Endothelial cell of umbilical vein (primary cell): ENCODE results near the gene CYP4V2. TPM values are rescaled to one million over a fixed set of nuclear protein-coding genes. Genes with fewer than 3 reads are reported as not detected.

ENCODE experiments used
- BruUV-seq: library from RNA; stranded (reverse); fragments of 400-500 nt; replicated peaks from 2 replicates; lab custom pipeline; 2021; lab: Mats Ljungman, UMichigan
- CTCF ChIA-PET: fragments of 300-600, 350-600 bp; sonication (Branson Sonifier 250); formaldehyde crosslinking; loops from one replicate; lab custom pipeline; 2021; ENCODE audit warnings: antibody characterized with exemption, inconsistent platforms; lab: Charles Lee
- POLR2A ChIA-PET: fragments of 300-600, 350-600 bp; sonication (Branson Sonifier 250); formaldehyde crosslinking; loops from one replicate; lab custom pipeline; 2021; ENCODE audit warnings: antibody characterized with exemption, inconsistent platforms; lab: Charles Lee
- DNase-seq: peaks from one replicate; pipeline ENCODE4 v3.0.0-alpha.2; 2011; ENCODE audit warnings: low read depth, low spot score
- FAIRE-seq: peaks from 2 replicates; lab custom pipeline; 2011; peaks lifted over from hg19 to GRCh38; lab: Jason Lieb, UNC
- H2AFZ ChIP-seq: 2 replicates; pipeline ENCODE4 v1.6.0; 2012; ENCODE audit warnings: low read depth, low read length, control low read depth, inconsistent platforms
- H3K27ac ChIP-seq: 2 replicates; pipeline ENCODE4 v1.5.1; 2011; ENCODE audit warnings: low read depth, mild to moderate bottlenecking, control low read depth, low read length, moderate library complexity; ENCODE audit not compliant: insufficient read depth
- H3K27me3 ChIP-seq, 2 experiments: 2 replicates each; pipeline versions ENCODE4 v1.6.0 to v1.6.1; 2011; ENCODE audit warnings: low read length in 2 of 2, mixed read lengths in 1 of 2; ENCODE audit not compliant: control insufficient read depth in 2 of 2, insufficient read depth in 2 of 2
- H3K36me3 ChIP-seq, 2 experiments: 2 replicates in 1 of 2; 3 replicates in 1 of 2; pipeline ENCODE4 v1.5.1; 2011; ENCODE audit warnings: low read length in 2 of 2, mild to moderate bottlenecking in 1 of 2, moderate library complexity in 1 of 2; ENCODE audit not compliant: control insufficient read depth in 2 of 2, insufficient read depth in 2 of 2; ENCODE audit errors: extremely low read depth in 1 of 2
- H3K4me1 ChIP-seq: 3 replicates; pipeline ENCODE4 v1.5.1; 2011; ENCODE audit warnings: mild to moderate bottlenecking, low read length; ENCODE audit not compliant: control insufficient read depth, insufficient read depth; ENCODE audit errors: extremely low read depth
- H3K4me2 ChIP-seq: 2 replicates; pipeline ENCODE4 v1.6.1; 2011; ENCODE audit warnings: low read length, control low read depth, mixed read lengths; ENCODE audit not compliant: insufficient read depth
- H3K4me3 ChIP-seq, 3 experiments: fragments of 200-600 bp in 1 of 3; sonication (generic), shearing (Covaris generic) in 1 of 3; replicated peaks in 1 of 3; 2 replicates each; pipeline ENCODE4 v1.5.1; 2011 to 2016; ENCODE audit warnings: control low read depth in 3 of 3, low read length in 3 of 3, mild to moderate bottlenecking in 2 of 3, inconsistent platforms in 1 of 3, low read depth in 1 of 3, moderate library complexity in 1 of 3; ENCODE audit not compliant: insufficient read depth in 1 of 3
- H3K79me2 ChIP-seq: 2 replicates; pipeline ENCODE4 v1.6.0; 2012; ENCODE audit warnings: low read length, inconsistent platforms; ENCODE audit not compliant: control insufficient read depth, insufficient read depth
- H3K9ac ChIP-seq: replicated peaks from 2 replicates; pipeline ENCODE3; 2011; ENCODE audit warnings: low read length, control low read depth; ENCODE audit not compliant: insufficient read depth; ENCODE audit errors: extremely low read depth
- H3K9me1 ChIP-seq: replicated peaks from 3 replicates; pipeline ENCODE4 v1.6.0; 2011; ENCODE audit warnings: mild to moderate bottlenecking, low read length; ENCODE audit not compliant: control insufficient read depth, insufficient read depth; ENCODE audit errors: extremely low read depth
- H3K9me3 ChIP-seq: replicated peaks from 2 replicates; pipeline ENCODE4 v1.5.1; 2012; ENCODE audit warnings: low read length, inconsistent platforms; ENCODE audit not compliant: control insufficient read depth, insufficient read depth
- H4K20me1 ChIP-seq: replicated peaks from 2 replicates; pipeline ENCODE3; 2011; ENCODE audit warnings: mild to moderate bottlenecking, low read length; ENCODE audit not compliant: control insufficient read depth, insufficient read depth; ENCODE audit errors: extremely low read depth
- CTCF ChIP-seq, 2 donors: IDR thresholded peaks; 1 replicate in 1 of 2; 2 replicates in 1 of 2; pipeline ENCODE4 v1.5.1; 2011; ENCODE audit warnings: low read length in 2 of 2, mild to moderate bottlenecking in 2 of 2, moderate library complexity in 2 of 2, control low read depth in 1 of 2, inconsistent platforms in 1 of 2, low read depth in 1 of 2; ENCODE audit not compliant: insufficient read depth in 1 of 2; ENCODE audit errors: extremely low read depth in 1 of 2
- EZH2 ChIP-seq: IDR thresholded peaks from 2 replicates; pipeline ENCODE4 v1.6.1; 2012; ENCODE audit warnings: borderline replicate concordance, low read depth, mild to moderate bottlenecking, moderate library complexity, low read length, inconsistent platforms; ENCODE audit not compliant: severe bottlenecking
- FOS ChIP-seq: IDR thresholded peaks from 2 replicates; pipeline ENCODE4 v1.6.1; 2011; ENCODE audit warnings: mild to moderate bottlenecking, low read length, moderate library complexity, borderline replicate concordance; ENCODE audit not compliant: insufficient read depth
- GATA2 ChIP-seq: IDR thresholded peaks from 2 replicates; pipeline ENCODE4 v1.7.0; 2011; ENCODE audit warnings: low read depth, mild to moderate bottlenecking, moderate library complexity, mixed read lengths, low read length; ENCODE audit not compliant: insufficient read length, insufficient read depth
- JUN ChIP-seq: IDR thresholded peaks from 2 replicates; pipeline ENCODE4 v1.6.1; 2011; ENCODE audit warnings: borderline replicate concordance, low read depth; ENCODE audit not compliant: insufficient read length, insufficient read depth
- MAX ChIP-seq: IDR thresholded peaks from 2 replicates; pipeline ENCODE4 v1.6.1; 2011; ENCODE audit not compliant: insufficient read depth, insufficient read length
- MYC ChIP-seq: IDR thresholded peaks from one replicate; pipeline ENCODE4 v1.6.1; 2011; ENCODE audit warnings: mild to moderate bottlenecking, low read depth, low read length
- POLR2A ChIP-seq: IDR thresholded peaks from 2 replicates; pipeline ENCODE4 v1.6.1; 2012; ENCODE audit warnings: low read depth, mild to moderate bottlenecking, control low read depth, low read length
- POLR2AphosphoS5 ChIP-seq: IDR thresholded peaks from 2 replicates; pipeline ENCODE4 v1.6.1; 2012; ENCODE audit warnings: low read depth, mild to moderate bottlenecking, control low read depth, low read length, moderate library complexity; ENCODE audit not compliant: insufficient read depth
- dilution Hi-C: fragments of 300-500 bp; cut with MboI; formaldehyde crosslinking; loops from one replicate; pipeline ENCODE4 v1.15.0; 2019; ENCODE audit warnings: low sequenced_read_pairs; ENCODE audit not compliant: extremely low pct_ligation_motif_present
- intact Hi-C: fragments of 100-400 bp; cut with micrococcal nuclease; formaldehyde crosslinking; loops from one replicate; pipeline ENCODE4 v1.10.0; 2022
- polyA plus RNA-seq, 4 experiments: library from polyadenylated mRNA; depleted of rRNA in 3 of 4; stranded (reverse) in 3 of 4; unstranded in 1 of 4; fragments of >200 nt; gene quantifications; 2 replicates each; pipeline versions ENCODE4 v1.2.1 to v1.2.3, GENCODE V29; 2011 to 2012; ENCODE audit warnings: missing spikeins in 1 of 4
- total RNA-seq: library from RNA; stranded (reverse); gene quantifications from 2 replicates; pipeline ENCODE4 v1.2.3, GENCODE V29; 2021

CYP4V2 gene
- total and polyA plus RNA-seq, 2 donors (not counting 3 experiments of a cell fraction or from before 2014, with no cell fraction given): 0.28 to 1.7 TPM

- Histone ChIP-seq H3K9ac (no peak overlapping the region), H3K9me1 (no peaks in the 10 kb centered on the region), H3K4me1 (no peaks in the 10 kb centered on the region), H3K4me2 (no peak overlapping the region), H3K27me3 (no peaks in the 10 kb centered on the region), H3K9me3 (no peaks in the 10 kb centered on the region), H2AFZ (no peak overlapping the region), H4K20me1 (no peaks in the 10 kb centered on the region), H3K4me3 (no peak overlapping the region), H3K27ac (no peak overlapping the region), H3K79me2 (no peaks in the 10 kb centered on the region), H3K36me3 (no peaks in the 10 kb centered on the region)
- FAIRE-seq: no peak
- POLR2A ChIA-PET: no interaction called here
- dilution Hi-C loops (no loop called here), intact Hi-C loops (no loop called here)
- DNase-seq: no peak
- no TSS peak for BruUV-seq
- TF ChIP-seq MYC (no peak), CTCF (IDR thresholded peaks at IDR 0.05; ENCODE audit: extremely low read depth in 1 of 2, insufficient read depth in 1 of 2, low read depth in 1 of 2, low read length in 2 of 2) (no peak), MAX (no peak), POLR2A (no peak), EZH2 (no peak), FOS (no peak), JUN (no peak), GATA2 (no peak), POLR2AphosphoS5 (no peak)
- CTCF ChIA-PET: no interaction called here
Observed at GRCh38 chr4:186172546-186172945, 18.8 kb upstream of the CYP4V2 start.
